GM21619 (cell line): Measurements from ENCODE around the gene ARL4D.
A peak's percentile ranks its signal among the peaks of the same experiment; 100 is the strongest.
"Not testable (repeated sequence)": the region's sequence is repeated elsewhere in the genome, so short reads cannot be mapped to it uniquely, and the experiment has no call there.

Source experiments
- ATAC-seq: cut with Tn5 transposase; IDR thresholded peaks from one replicate; pipeline ENCODE4 v1.9.1; 2021; ENCODE audit not compliant: unreplicated experiment

Gene ARL4D

DNA sequence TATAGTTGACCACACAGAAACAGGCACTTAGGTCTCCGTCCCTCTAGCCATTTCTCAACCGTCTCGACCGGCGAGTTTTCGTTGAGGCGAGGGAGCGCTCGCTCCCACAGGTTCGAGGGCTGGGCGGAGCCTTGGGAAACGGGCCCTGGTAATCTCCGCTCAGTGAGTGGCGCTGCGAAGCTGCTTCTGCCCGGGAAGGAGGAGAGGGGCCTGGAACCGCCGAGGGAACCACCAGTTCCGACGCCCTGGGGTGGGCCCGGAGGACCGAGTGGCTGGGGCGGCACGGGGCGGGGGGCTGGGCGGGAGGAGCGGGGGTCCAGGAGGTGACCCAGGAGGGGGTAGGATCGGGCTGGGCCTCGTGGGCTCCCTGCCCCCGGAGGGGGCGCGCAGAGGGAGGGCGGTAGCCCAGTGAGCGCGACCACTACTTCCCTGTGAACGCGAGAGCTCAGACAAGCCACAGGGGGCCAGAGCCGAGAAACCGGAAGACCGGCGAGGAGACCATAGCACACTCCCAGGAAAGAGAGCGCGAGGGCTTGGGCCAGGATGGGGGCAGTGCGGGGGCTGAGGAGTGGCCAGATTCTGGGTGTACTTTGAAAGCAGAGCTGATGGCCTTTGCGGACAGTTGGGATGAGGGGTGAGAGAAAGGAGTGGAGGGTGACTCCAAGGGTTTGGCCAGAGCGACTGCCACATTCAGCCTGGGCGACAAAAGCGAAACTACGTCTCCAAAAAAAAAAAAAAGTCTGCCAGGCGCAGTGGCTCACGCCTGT, 29.9 kb upstream of the ARL4D start:
- ATAC-seq: no peak

DNA sequence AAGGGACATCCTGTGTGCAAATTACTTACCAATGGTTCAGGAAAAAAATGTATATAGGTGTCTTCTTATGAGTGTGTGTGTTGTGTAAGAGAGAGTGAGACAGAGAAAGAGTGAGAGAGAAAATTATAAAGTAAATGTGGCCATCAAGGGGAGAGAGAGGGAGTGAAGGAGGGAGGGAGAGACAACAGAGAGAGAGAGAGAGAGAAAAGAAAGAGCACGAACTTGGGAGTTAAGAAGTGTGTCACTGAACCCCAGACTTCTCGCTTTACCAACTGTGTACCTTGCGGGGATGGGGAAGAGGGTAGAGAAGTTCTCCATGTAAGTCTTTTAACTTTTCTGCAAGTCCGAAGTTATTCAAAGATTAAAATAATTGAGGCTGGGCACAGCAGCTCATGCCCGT, 28.8 kb upstream of the ARL4D start:
- no peak for ATAC-seq

GRCh38 chr17:43371227-43371821, 27.5 kb upstream of the ARL4D start:
- ATAC-seq: no peak

- peak; percentile 35 for ATAC-seq
Observed at GRCh38 chr17:43372273-43372911, 26.4 kb upstream of the ARL4D start.

- no peak for ATAC-seq
Observed at GRCh38 chr17:43373356-43373755, 25.4 kb upstream of the ARL4D start.

DNA sequence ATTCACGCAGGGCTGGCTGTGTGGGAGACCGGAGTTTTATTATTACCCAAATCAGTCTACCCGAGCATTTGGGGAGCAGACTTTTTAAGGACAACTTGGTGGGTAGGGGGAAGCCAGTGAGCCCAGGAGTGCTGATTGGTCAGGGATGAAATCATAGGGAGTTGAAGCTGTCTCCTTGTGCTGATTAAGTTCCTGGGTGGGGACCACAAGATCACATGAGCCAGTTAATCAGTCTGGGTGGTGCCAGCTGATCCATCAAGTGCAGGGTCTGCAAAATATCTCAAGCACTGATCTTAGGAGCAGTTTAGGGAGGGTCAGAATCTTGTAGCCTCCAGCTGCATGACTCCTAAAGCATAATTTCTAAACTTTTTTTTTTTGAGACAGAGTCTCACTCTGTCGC, 22.9 kb upstream of the ARL4D start:
- ATAC-seq: not testable (repeated sequence)

- no peak for ATAC-seq
Observed at GRCh38 chr17:43377056-43377810, 21.6 kb upstream of the ARL4D start.

GRCh38 chr17:43378766-43379165, 20.0 kb upstream of the ARL4D start:
- no peak for ATAC-seq

GRCh38 chr17:43380307-43380706, 18.5 kb upstream of the ARL4D start:
- no peak for ATAC-seq

DNA sequence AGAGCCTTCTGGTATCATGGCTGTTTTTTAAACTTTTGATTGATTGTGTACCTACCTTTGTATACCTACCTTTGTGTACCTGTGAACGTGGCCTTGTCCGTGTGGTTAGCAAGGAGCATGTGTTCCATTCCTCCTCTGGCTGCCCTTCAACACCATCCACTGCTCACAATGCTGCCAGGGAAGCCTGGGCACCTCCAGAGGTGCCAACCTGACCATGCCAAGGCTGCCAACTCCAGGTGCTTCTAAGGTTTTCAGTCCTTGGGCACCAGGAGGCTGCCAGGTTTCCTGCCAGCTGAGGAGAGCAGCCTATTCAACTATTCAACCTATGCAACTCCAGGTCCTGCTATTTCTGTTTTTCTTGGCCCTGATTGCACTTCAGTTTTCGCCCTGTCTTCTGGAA, 17.6 kb upstream of the ARL4D start:
- ATAC-seq: no peak

DNA sequence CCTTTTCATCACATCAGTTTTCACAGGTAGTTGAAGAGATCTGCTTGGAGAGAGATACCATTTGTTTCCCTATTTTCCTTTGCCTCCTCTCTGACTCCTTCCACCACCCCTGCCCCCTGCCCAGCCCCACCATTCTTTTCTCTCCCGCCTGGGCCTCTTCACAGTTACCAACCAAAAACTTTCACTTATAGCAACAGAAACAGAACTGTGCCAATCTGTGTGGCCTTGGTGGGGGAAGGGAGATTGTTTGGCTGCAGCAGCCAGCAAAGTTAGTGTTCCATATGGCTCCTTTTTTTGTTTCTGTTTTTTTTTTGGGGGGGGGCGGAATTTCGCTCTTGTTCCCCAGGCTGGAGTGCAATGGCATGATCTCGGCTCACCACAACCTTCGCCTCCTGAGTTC, 17.2 kb upstream of the ARL4D start:
- no peak for ATAC-seq

GRCh38 chr17:43382776-43383175, 16.0 kb upstream of the ARL4D start:
- no peak for ATAC-seq

DNA sequence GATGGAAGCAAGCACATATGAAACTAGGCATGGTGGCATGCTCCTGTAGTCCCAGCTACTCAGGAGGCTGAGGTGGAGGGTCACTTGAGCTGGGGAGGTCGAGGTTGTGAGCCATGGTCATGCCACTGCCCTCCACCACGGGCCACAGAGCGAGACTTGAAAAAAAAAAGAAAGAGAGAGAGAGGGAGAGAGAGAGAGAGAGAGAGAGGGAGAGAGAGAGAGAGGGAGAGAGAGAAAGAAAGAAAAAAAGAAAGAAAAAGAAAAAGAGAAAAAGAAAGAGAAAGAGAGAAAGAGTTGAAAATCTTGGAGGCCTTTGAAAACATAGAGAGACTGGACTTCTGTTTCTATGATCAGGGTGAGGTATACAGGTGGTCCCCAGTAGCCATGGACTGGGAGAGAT, 15.4 kb upstream of the ARL4D start:
- ATAC-seq: no peak

DNA sequence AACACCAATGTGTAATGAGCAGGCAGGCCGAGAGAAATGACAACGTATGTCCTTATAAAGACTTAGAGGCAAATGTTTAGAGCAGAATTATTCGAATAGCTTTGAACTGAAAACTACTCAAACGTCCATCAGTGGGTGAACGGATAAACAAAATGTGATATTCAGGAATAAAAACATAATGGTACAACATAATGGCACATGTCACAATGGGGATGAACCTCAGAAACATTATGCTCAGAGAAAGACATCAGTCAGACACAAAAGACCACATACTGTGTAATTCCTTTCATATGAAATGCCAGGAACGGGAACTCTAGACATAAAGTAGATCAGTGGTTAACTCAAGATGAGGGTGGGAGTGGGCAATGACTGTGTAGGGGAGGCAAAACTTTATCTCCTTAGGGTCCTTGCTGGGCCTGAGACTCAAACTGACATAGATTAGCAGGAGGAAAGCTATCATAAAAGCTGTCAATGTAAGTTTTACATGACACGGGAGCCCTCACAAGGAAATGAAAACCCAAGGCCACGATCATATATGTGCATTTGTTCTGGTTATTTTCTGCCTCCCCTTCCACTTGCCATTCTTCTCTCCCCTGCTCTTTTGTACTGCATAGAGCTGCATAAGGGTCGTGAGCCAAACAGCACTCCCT, 14.8 kb upstream of the ARL4D start:
- ATAC-seq: no peak

- no peak for ATAC-seq
Observed at GRCh38 chr17:43384476-43384862, 14.3 kb upstream of the ARL4D start.

DNA sequence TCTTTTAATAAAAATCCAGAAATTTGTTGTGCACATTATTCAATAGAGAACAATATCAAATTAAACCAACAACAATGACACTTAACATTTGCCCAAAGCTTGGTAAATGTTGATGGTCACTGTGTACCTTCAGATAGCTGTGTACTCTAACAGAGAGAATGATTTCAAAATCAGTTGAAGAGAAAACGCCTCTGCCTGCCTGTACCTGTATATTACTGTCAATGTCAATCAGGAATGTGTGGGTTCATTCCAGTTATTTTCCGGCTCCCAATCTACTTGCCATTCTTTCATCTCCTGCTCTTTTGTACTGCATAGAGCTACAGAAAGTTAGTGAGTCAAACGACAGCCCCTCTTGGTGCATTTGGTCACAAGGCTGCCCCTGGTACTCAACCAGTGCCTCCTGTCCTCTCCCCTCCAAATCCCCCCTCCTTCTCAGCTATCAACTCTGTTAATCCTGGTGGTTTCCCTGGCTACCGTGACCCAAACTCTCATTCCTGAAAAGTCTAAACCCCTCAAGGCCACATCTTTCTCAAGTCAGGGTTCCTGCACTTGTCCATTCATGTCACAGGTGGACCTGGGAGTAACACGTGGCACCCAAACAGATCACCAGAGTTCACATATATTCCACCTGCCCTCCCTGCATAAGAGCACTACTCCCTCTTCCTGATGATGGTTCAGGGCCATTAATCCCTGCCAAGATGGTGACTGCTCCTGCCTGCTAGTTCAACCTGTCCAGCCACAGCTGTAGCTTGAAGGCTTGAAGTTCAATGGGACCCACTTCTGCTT, 13.6 kb upstream of the ARL4D start:
- ATAC-seq: no peak

- ATAC-seq: peak; percentile 68
Observed at GRCh38 chr17:43388359-43389045, 10.3 kb upstream of the ARL4D start.

- ATAC-seq: peak; percentile 49
Observed at GRCh38 chr17:43389046-43389947, 9.5 kb upstream of the ARL4D start.

GRCh38 chr17:43392397-43392796, 6.4 kb upstream of the ARL4D start:
- ATAC-seq: no peak
